ENCODE measurements around the gene FMOD. TPM values are rescaled to one million over a fixed set of nuclear protein-coding genes. Genes with fewer than 3 reads are reported as not detected.

The FMOD gene
- total RNA-seq = 57.1 TPM

DNA sequence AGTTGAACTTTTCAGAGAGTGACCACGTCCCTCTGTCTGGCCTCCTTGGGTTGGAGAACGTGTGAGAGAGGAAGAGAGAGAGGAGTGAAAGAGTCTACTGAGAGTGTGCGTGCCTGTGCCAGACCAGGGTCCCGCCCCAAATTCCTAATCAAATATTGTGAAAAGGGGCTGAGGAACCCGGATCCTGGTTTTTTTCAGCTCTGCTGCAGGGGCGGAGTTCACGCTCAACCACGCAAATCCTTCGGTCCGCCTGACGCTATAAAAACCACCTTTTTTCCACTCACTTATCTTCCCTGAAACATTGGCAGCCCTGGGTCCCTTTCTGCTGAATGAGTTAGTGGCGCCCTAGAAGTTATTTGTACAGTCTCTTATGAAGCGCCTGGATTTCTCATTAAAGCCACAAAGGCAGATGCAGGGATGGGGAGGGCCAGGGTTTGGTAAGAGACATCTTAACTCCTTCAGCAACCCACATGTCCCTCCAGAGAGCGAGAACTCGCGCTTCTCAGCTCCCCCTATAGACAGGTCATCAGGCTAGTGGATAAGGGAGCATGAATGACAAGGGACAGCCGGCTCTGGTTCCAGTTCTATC, at the start of gene FMOD:
Gene FMOD (minus strand): TSS at position 86 of the 589 bp plus-strand sequence. CDS start 2,852 bp downstream, outside the sequence.
- DNase-seq = peak; percentile 90

DNA sequence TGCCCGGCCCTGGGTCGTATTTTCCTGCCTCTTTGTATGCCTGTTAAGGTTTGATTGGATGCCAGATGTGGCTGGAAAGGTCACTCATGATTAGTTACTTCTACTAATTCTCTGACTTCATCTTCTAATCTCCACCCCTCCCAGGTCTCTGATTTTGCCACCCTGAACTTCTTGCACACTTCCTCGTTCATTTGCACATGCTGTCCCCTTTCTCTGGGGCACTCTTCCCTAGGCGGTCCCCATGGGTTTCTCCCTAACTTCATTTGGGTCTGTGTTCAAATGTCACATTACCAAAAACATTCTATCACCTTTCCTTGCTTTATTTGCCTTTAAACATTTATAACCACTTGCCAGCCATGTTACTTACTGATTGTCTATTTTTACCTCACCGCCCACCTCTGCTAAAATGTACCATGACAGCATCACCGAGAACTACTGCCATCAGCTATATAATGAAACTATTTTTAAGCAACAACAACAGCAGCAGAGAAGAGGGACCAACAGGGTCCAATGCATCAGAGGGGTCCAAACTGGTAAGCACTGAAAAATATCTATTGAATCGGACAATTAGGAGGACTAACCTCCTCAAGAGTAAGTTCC, 45.8 kb upstream of the FMOD start:
- no peak for DNase-seq

DNA sequence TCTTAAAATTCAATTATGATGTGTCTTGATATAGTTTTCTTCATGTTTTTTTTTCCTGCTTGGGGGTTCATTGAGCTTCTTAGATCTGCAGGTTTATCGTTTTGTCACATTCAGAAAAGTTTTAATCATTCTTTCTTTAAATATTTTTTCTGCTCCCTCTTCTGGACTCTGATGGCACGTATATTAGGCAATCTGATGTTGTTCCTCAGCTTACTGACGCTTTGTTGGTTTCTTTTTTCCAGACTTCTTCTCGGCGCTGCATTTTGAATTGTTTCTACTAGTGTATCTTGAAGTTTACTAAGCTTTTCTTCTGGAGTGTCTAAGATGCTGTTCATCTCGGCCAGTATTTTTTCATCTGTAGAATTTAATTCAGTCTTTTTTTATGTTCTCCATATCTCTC, 44.8 kb upstream of the FMOD start:
- no peak for DNase-seq

DNA sequence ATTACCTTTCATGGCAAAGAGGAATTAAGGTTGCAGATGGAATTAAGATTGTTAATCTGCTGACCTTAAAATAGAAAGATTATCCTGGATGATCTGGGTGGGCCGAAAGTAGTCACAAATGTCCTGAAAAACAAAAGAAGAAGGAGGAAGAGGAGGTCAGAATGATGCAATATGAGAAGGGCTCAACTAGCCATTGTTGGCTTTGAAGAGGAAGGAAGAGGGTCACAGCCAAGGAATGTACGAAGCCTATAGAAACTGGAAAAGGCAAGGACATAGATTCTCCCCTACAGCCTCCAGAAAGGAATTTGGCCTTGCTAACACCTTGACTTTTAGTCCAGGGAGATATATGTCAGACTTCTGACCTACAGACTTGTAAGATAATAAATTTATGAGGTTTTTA, 39.4 kb upstream of the FMOD start:
- no peak for DNase-seq

DNA sequence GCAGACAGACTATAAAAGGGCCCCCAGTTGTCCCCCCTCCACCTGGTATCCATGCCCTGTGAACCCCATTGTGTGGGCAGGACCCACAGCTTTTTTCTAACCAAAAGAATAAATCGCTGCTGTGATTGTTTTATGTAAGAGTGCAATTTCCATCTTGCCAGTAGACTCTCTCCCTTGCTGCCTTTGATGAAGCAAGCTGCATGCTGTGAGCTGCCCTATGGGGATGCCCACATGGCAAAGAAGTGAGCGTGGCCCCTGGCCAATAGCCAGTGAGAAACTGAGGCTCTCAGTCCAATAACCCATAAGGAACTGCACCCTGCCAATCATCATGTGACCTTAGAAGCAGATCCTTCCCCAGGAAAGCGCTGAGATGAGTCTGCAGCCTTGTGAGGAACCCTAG, 37.8 kb upstream of the FMOD start:
- no peak for DNase-seq

DNA sequence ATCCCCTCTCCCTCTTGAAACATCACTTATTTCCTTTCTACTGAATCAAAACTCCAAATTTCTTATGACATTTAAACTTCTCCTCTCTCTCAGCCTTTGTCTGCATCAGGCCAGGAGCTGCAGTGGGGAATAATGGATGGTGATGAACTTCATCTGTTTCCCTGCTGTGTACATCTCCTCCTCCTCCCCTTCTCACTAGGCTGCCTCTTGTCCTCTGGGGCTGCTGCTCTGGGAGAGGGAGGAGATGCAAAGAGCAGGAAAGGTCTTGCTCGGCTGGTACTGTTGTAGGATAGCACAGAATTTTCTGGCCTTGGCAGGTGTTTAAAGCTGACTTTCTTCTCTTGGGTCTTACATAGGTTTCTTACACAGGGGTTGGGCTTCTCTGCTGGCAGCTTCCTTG, 31.1 kb upstream of the FMOD start:
- no peak for DNase-seq

DNA sequence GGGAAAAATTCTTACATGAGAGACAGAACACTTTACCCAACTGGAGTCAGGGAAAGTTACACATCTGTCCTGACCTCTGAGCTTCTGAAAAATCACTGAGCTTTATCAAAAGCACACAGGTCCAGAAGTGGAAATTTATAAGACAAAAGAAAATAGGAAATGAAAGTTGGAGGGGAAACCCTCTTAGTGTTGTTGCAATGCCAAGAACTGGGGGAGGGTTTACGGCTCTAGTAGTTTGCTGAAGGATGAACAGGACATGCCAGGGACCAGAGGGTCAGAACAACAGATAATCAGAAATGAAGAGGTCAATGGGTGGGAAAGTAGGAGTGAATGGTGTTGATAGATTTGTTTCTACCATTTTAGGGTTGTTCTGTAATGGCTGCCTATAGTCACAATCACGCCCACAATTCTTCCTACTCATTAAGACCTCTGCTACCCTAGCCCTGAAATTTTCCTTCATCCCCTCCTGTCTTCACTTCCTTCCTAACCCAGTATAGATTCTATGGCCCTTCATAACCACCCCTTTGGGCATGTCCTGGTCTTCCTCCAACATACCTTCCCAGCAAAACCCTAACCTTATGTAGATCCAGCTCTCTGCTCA, 30.3 kb upstream of the FMOD start:
- no peak for DNase-seq

DNA sequence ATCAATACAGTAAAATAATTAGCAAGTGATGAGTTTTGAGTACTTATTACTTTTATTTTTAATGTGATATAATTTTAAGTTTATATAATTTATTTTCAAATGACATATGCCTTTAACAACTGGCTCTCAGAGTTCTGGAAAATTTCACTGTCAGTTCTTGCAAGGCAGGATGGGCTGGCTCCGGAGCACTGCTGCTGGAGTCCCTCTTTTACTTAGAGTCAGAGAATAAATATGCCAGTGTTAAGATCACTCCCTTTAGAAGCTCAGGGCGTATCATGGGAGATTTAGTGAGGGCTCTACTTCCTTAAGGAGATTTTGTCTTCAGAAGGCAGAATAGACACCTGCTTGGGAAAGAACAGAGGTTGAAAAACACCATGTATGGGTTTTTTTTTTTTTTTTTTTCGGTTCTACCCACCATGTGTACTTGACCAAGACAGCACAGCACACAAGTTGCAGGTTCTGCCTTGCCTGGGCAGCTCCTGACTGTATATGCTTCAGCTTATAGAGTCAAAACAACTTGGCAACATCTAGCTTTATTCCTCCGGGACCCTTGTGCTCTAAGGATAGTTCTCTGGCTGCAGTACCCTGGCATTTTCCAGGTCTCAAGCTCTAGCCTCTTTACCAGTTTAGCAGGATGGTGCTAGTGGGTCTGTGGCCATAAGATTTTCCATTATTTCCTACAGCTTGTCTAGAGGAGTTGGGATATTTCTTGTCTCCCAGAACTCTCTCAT, 29.7 kb upstream of the FMOD start:
- no peak for DNase-seq

DNA sequence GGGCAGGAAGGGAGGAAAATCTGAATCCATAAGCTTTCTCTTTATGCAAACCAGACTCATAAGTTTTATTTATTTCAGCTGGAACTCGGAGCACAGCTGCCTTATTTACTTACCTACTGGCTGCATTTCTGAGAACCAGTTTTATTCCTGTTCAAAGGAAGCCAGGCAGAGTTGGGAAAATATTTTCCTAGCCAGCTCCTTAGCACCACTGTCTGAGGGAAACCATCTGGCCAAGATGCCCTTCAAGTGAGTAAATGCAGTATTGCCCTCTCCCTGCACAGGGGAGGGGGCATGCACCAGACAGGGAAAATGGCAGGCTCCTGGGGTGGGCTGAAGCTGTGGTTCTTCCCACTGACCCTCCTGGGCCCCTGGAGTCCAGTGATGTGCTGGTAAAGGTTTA, 28.9 kb upstream of the FMOD start:
- DNase-seq = peak; percentile 57

DNA sequence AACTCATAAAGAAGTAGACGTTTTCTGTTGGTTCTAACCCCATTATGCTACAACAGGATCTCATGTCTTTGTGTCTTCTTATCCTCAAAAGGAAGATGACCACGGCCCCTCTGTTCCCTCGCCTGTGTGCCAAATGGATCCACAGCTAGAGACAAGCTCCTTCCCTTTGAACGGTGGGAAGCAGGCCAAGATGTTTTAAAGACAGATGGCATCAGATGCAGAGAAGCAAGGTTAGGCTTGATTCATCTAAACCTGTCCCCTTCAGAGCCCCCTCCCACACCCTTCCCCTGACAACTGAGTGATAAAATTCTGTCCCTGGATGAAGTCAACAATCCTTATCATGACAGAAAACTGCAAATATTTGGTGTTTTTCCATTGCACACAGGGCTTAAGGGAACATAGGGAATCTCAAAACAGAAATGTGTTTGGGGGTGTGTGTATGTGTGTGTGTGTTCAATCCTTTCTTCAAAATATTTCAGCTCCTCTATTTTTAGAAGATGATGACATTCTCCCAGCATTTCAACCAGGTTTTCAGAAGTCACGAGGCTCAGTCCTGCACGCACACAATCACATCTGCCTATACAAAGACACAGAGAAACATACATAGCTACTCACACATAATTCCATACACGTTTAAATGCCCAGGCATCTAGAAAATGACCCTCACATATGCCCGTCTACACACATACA, 27.8 kb upstream of the FMOD start:
- peak; percentile 73 for DNase-seq

DNA sequence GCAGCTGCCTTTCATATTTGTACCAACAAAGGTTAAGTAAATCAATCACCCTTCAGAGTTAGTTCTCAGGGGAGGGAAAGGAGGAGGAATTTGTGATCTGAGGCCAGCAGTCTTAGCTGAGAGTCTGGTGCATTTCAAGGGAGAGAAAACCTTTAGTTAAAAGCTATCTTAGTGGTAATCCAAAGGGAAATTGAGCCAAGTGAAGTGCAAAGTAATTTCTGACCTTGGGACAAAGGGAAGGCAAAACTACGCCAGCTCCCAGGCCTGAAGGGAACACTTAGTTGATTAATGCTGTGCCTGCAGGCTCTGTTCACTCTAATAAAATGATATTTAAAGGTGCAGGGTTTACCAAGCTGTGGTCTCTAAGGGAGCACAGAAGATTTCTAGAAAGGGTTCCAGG, 23.1 kb upstream of the FMOD start:
- DNase-seq = no peak

DNA sequence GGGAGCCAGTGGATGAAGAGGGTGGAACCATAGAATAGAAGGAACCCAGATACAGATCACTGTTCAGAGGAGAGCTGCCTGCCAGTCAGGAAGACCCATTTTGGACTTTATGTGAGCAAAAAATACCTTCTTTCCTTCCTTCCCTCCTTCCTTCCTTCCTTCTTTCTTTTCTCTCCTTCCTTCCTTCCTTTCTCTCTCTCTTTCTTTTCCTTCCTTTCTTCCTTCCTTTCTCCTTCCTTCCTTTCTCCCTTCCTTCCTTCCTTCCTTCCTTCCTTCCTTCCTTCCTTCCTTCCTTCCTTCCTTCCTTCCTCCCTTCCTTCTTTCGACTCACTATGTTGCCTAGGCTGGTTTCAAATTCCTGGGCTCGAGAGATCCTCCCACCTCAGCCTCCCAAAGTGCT, 22.1 kb upstream of the FMOD start:
- no peak for DNase-seq

DNA sequence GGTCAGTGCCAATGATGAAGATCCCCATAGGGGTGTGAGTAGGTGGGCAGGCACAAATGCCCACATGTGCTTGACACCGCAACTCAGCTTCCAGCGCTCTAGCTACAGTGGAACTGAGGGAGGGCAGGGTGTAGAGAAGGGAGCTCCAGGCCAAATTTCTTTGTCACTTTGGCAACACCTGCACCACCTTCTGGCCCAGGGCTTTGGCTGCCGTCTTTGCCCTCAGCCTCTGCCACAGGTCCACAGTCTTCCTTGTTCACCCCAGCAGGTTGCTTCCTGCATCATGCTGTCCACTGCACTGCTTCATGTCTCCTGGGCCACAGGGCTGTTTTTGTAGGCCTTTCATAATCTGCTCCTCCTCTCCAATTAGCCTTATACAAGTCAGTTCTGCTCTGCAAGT, 20.4 kb upstream of the FMOD start:
- DNase-seq = no peak

DNA sequence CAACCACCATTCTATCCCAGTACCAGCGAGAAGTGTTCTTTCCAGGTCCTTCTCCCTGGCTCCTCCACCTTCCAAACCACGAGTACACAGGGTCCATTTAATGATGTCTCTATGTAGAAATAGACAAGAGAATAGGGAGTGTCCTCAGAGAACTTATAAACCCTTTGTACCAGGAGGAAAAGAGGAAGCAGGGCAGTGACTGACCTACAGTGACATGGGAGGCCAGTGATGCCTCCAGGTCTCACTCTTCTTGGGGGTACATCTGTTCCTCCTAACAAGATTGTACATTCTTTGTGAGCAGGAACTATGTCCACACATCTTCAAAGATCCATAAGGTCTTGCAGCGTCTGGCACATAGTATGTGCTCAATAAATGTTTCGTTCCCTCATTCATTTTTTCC, 18.7 kb upstream of the FMOD start:
- no peak for DNase-seq

DNA sequence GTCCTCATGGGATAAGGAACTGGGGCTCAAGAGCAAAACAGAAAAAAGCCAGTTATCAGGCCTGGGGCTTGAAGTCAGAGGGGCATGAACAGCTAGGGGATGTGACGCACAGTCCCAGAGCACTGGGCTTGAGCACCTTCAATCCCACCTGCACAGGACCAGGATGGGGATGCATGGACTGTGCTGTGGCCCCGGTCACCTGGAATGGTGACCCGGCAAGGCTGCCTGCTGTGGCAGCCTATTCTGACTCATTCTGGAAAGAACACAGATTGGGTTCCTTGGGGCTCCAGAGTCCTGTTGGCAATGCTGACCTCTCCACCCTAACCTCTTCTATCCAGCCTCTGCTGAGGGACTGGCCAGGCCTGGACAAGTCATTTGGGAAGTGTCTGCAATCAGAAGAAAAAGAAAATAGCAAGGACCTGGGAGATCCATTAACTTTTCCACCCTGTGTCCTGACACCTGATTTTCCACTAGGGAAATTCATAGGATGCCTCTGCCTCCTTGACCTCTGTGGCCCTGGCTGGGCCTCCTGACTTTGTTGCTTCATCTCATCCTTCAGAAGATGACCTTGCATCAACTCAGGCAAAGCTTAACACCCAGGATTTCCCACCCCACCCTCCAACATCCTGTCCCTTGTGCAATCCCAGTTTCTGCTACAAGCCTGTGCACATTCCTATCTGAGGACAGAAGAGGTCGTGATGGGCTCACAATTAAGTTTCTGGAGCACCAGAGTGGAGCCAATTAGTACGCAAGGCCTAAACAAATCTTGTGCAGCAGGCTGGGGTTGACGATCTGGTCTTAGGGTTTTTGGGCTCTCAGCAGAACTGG, 17.9 kb upstream of the FMOD start:
- peak; percentile 29 for DNase-seq

DNA sequence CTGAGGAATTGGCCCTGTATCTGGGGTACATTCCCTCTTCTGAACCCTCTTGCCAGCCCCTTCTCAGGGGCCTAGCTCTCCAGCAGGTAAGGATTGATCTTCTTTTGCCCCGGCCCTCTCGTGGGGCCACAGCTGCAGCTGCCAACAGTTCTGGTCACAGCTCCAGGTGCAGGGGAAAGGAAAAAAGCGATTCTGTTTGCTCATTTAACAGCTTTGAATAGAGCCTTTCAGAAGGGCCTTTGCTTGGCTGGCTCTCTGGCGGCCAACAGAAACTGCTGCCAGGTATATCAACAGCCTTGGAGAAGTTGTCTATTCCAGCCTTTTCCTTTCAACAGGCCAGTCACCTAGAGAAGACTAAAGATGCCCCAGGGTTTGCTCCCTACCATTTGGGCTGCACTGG, 16.1 kb upstream of the FMOD start:
- peak; percentile 48 for DNase-seq

DNA sequence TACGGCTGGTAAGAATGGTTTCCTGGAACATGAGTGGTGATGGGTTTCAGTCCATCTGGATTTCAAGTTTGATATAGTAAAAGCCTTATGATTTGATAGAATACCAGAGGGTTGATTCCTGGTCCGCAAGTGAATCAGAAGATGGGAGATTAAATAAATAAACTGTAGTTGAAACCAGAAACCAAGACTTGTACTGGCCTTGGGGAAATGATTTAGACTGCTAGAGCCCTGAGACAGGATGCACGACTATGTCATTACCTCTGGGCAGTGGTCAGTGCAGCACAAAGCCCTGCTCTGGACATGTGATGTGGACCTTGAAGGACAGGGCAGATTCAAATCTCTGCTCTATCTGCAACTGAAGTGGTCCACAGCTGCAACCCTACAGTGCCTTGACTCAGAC, 15.6 kb upstream of the FMOD start:
- no peak for DNase-seq

DNA sequence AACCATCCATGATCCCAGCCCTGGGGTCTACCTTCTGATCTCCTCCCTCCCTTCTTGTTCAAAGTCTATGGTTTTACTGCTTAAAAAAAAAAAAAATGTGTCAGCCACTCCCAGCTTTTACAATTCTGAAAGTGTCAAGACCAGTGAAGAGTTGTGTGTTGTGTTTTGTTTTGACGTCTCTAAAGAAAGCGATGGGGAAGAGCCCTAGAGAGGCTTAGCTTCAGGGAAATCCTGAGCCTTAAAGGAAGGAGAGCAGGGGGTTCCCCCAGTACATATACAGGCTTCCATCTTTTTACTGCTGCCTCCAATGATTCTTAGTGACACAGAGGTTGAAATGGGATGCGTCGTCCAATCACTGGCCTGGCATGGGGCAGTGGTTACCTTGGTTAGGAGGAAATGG, 13.9 kb upstream of the FMOD start:
- DNase-seq = no peak

DNA sequence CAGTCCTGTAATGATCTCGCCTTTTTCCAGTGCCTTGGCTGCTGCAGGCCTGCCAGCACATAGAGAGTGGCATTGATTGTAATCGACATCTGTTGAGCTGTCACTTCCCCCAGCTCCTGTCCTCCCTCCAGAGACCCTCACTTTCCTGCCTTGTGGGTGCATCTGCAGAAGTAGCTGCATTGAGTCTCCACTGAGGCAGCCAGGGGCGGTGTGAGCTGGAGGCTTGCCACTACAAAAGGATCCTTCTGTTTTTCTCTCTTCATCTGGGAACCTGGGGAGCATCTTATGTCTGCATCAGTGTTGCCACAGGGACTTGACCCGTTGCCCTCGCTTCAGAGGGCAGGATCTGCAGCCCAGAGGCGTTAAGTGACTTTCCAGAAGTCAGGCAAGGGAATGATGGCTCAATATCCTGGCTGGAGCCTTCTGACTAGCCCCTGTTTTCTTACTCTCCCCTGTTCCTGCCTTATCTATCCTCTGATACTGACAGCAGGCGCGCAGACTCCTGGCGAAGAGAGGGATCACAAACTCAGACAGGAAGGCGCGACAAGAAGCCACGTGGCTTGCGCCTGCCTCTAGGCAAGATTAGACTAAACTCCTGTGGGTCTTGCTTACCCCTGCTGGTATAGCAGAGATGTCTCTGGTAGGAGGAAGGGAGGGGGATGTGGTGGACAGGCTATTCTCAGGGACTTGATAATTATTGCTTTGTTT, 13.3 kb upstream of the FMOD start:
- DNase-seq = no peak

DNA sequence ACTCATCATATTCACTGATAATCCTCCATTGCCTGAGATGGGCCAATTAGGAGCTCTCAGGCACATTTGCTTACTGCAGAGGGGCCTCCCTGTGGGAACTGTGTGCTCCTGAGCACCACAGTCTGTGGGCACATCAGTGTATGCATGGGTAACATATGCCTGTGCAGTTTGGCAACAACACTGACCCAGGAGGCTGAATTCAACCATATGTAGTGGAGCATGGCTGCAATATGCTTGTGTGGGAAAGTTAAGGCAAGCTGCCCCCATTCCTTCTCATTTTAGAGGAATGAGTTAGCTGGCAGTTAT, 11.8 kb upstream of the FMOD start:
- DNase-seq = no peak

DNA sequence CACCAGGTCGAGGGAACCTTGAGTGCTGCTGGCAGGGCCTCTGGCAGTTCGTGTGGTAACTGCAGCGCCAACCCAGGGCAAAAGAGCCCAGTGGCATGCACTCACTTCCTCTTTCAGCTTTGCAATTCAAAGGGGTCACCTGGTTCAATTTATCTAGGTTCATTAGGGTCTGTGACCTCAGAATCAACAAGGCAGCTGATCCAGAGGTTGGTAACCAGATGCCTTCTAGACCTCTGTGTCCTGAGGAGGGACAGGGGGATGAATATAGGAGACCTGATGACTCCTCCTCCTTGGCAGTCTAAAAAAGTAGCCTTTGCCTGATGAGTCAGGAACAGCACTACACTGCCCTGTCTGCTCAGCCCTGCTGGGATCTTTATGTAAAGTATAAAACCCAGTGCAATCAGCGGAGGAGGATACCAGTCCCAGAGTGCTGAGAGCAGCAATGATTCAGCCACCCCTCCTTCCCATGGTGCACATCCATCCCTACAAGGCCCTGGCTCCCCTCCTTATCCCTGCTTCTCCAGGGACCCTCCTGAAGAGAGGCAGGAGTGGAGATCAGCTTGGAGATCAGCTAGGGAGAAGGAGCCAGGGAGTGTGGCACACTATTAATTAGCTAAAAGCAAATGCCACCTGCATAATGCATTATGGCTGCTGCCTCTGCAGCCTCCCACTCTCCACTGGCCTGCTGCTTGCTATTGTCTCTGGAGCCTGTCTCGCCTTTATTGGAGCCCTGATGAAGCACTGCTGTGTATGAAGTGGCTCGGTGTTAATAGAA, 11.2 kb upstream of the FMOD start:
- DNase-seq = no peak
